Measurements from ENCODE around the gene DNAH6. TPM values are rescaled to one million over a fixed set of nuclear protein-coding genes. Genes with fewer than 3 reads are reported as not detected.

Gene DNAH6
- total RNA-seq, 1 donor from 2014 or later, result 2.6 TPM

DNA sequence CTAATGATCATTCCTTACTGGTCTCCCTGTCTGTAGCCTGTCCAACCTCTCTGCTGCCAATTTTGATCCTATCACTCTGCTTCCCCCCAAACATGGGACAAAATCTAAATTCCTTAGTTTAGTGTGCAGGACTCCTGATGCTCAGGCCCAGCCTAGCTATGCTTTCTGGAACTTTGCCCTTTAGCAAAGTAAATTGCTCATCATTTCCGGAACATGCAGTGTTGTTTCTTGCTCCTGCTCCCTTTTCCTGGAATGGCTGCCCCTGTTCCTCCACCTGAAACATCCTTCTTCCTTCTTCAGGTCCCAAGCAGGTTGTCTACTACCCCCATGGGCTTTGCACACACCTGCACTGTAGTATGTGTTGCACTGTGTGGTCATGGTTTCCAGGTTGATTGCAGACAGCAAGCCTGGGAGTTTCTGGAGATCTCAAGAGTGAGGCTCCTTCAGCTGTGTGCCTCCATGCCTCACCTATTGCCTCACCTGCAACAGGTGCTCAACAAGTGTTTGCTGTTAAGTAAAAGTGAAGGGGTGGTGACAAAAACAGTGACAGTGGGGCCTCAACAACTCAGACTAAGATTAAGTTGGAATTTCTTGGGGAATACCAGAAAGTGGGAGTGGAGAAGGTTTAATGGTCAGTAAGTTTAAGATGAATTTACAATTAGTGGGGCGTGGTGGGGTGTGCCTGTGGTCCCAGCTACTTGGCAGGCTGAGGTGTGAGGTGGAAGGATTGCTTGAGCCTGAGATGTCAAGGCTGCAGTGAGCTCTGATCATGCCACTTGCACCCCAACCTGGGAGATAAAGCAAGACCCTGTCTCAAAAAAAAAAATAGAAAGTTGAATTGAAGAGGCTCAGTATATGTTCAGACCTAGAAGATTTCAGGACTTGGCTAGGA is 120.0 kb downstream of the DNAH6 start:
- H3K9me3 Mint-ChIP-seq, result no peaks in the 10 kb centered on the region

GRCh38 chr2:84639751-84640150 is 123.5 kb downstream of the DNAH6 start:
- Mint-ChIP-seq H3K9me3 (peaks cover 11% of the 10 kb centered on the region), H3K4me3 (no peak overlapping the region), H3K4me1 (peaks cover 3% of the 10 kb centered on the region), H3K27ac (no peak overlapping the region), H3K27me3 (ENCODE audit: insufficient read depth, low read depth) (peaks cover 4% of the 10 kb centered on the region), H3K36me3 (peaks cover 9% of the 10 kb centered on the region)
- Histone ChIP-seq H3K9ac (no peak overlapping the region), H3K4me2 (no peak overlapping the region), H3K79me2 (ENCODE audit: low read depth) (no peaks in the 10 kb centered on the region), H3K36me3 (peaks cover 9% of the 10 kb centered on the region), H3F3A (ENCODE audit: low read depth) (peaks cover 12% of the 10 kb centered on the region), H4K20me1 (ENCODE audit: low read depth) (no peaks in the 10 kb centered on the region), H3K27me3 (no peaks in the 10 kb centered on the region), H3K9me3 (ENCODE audit: low read depth) (no peaks in the 10 kb centered on the region), H2AFZ (replicated peaks) (no peak overlapping the region), H3K27ac (no peak overlapping the region), H3K4me1 (no peaks in the 10 kb centered on the region), H3K4me3 (no peak overlapping the region)
- TF ChIP-seq CTCF (IDR thresholded peaks at IDR 0.05) (no peak), EZH2phosphoT487 (IDR thresholded peaks at IDR 0.05) (no peak), EZH2 (IDR thresholded peaks at IDR 0.05) (no peak)
- no peak for DNase-seq (ENCODE audit: low spot score)

More for the DNA sequence above, 120.0 kb downstream of the DNAH6 start:
- no peaks in the 10 kb centered on the region for H3K79me2 ChIP-seq (ENCODE audit: low read depth)
- Mint-ChIP-seq H3K4me3 (no peak overlapping the region), H3K4me1 (no peaks in the 10 kb centered on the region), H3K27me3 (ENCODE audit: insufficient read depth, low read depth) (peaks cover 3% of the 10 kb centered on the region), H3K36me3 (peaks cover 1% of the 10 kb centered on the region), H3K27ac (no peak overlapping the region)
- H3K9me3 ChIP-seq (ENCODE audit: low read depth), result no peaks in the 10 kb centered on the region
- H3K9ac ChIP-seq, result no peak overlapping the region
- H4K20me1 ChIP-seq (ENCODE audit: low read depth), result no peaks in the 10 kb centered on the region
- H3K4me2 ChIP-seq, result no peak overlapping the region
- H3K4me3 ChIP-seq, result no peak overlapping the region
- no peaks in the 10 kb centered on the region for H3F3A ChIP-seq (ENCODE audit: low read depth)
- no peaks in the 10 kb centered on the region for H3K4me1 ChIP-seq
- no peak overlapping the region for H2AFZ ChIP-seq (replicated peaks)
- no peak overlapping the region for H3K27ac ChIP-seq
- H3K27me3 ChIP-seq, result peaks cover 9% of the 10 kb centered on the region
- DNase-seq (ENCODE audit: low spot score), result no peak
- no peak for TF ChIP-seq EZH2 (IDR thresholded peaks at IDR 0.05)
- no peak for TF ChIP-seq CTCF (IDR thresholded peaks at IDR 0.05)
- TF ChIP-seq EZH2phosphoT487 (IDR thresholded peaks at IDR 0.05), result no peak
- H3K36me3 ChIP-seq, result no peaks in the 10 kb centered on the region

- H3K27me3 Mint-ChIP-seq (ENCODE audit: insufficient read depth, low read depth), result peaks cover 3% of the 10 kb centered on the region
- no peak for DNase-seq (ENCODE audit: low spot score)
- H4K20me1 ChIP-seq (ENCODE audit: low read depth), result no peaks in the 10 kb centered on the region
- H3K4me2 ChIP-seq, result no peak overlapping the region
- peaks cover 9% of the 10 kb centered on the region for H3K36me3 ChIP-seq
- no peaks in the 10 kb centered on the region for H3K27me3 ChIP-seq
- peaks cover 9% of the 10 kb centered on the region for H3K36me3 Mint-ChIP-seq
- H3F3A ChIP-seq (ENCODE audit: low read depth), result peaks cover 12% of the 10 kb centered on the region
- H3K9ac ChIP-seq, result no peak overlapping the region
- no peak overlapping the region for H3K27ac Mint-ChIP-seq
- H3K79me2 ChIP-seq (ENCODE audit: low read depth), result no peaks in the 10 kb centered on the region
- no peak overlapping the region for H3K4me3 Mint-ChIP-seq
- no peak overlapping the region for H2AFZ ChIP-seq (replicated peaks)
- no peaks in the 10 kb centered on the region for H3K9me3 ChIP-seq (ENCODE audit: low read depth)
- H3K4me1 Mint-ChIP-seq, result peaks cover 3% of the 10 kb centered on the region
- no peaks in the 10 kb centered on the region for H3K4me1 ChIP-seq
- H3K27ac ChIP-seq, result no peak overlapping the region
- no peak overlapping the region for H3K4me3 ChIP-seq
- peaks cover 11% of the 10 kb centered on the region for H3K9me3 Mint-ChIP-seq
- no peak for TF ChIP-seq EZH2phosphoT487 (IDR thresholded peaks at IDR 0.05)
- no peak for TF ChIP-seq CTCF (IDR thresholded peaks at IDR 0.05)
- TF ChIP-seq EZH2 (IDR thresholded peaks at IDR 0.05), result no peak
Measured at GRCh38 chr2:84640411-84640810, 124.1 kb downstream of the DNAH6 start.

Measured in neural progenitor cell (in vitro differentiated cells).